H1 (cell line): ENCODE results near the gene ING5. TPM values are rescaled to one million over a fixed set of nuclear protein-coding genes. Genes with fewer than 3 reads are reported as not detected.

Source experiments
- CTCF ChIA-PET: fragments of 300-600 bp; sonication (Branson Sonifier 250); formaldehyde crosslinking; loops from one replicate; lab custom pipeline; 2021; ENCODE audit not compliant: partially characterized antibody; lab: Charles Lee
- POLR2A ChIA-PET: fragments of 300-600 bp; sonication (Branson Sonifier 250); formaldehyde crosslinking; loops from one replicate; lab custom pipeline; 2021; ENCODE audit warnings: inconsistent platforms; ENCODE audit not compliant: partially characterized antibody; lab: Charles Lee
- DNase-seq, 2 experiments: peaks; one replicate each; pipeline versions ENCODE4 v3.0.0 to v3.0.0-alpha.2; 2010 to 2022; ENCODE audit warnings: low spot score in 2 of 2, low read depth in 1 of 2, mixed read lengths in 1 of 2
- FAIRE-seq: peaks from 2 replicates; lab custom pipeline; 2011; peaks lifted over from hg19 to GRCh38; lab: Jason Lieb, UNC
- H2AFZ ChIP-seq: 2 replicates; pipeline ENCODE4 v1.8.1; 2012; ENCODE audit warnings: low read length, inconsistent platforms
- H2AK5ac ChIP-seq: 2 replicates; pipeline ENCODE4 v1.6.1; 2013; ENCODE audit warnings: low read depth, low read length
- H2BK120ac ChIP-seq: replicated peaks from 2 replicates; pipeline ENCODE3; 2013; ENCODE audit warnings: low read depth, low read length, inconsistent platforms
- H2BK12ac ChIP-seq: 2 replicates; pipeline ENCODE4 v1.6.1; 2013; ENCODE audit warnings: low read depth, low read length
- H2BK15ac ChIP-seq: 2 replicates; pipeline ENCODE4 v1.6.1; 2013; ENCODE audit warnings: low read length
- H2BK20ac ChIP-seq: 2 replicates; pipeline ENCODE4 v1.6.1; 2013; ENCODE audit warnings: low read length
- H2BK5ac ChIP-seq: 2 replicates; pipeline ENCODE4 v1.6.1; 2013; ENCODE audit warnings: low read depth, low read length
- H3K14ac ChIP-seq: 2 replicates; pipeline ENCODE4 v1.6.1; 2013; ENCODE audit warnings: inconsistent platforms; ENCODE audit not compliant: insufficient read length
- H3K18ac ChIP-seq: 2 replicates; pipeline ENCODE4 v1.6.1; 2013; ENCODE audit warnings: low read length; ENCODE audit errors: extremely low read depth
- H3K23ac ChIP-seq: 2 replicates; pipeline ENCODE4 v1.6.1; 2013; ENCODE audit warnings: inconsistent platforms; ENCODE audit not compliant: insufficient read length
- H3K23me2 ChIP-seq: 2 replicates; pipeline ENCODE4 v1.6.1; 2013; ENCODE audit warnings: low read depth, low read length
- H3K27ac ChIP-seq: 2 replicates; pipeline ENCODE4 v1.6.1; 2011; ENCODE audit warnings: low read depth, low read length, inconsistent platforms
- H3K27me3 ChIP-seq, 4 experiments: replicated peaks in 1 of 4; 1 replicate in 1 of 4; 2 replicates in 3 of 4; pipeline versions ENCODE4 v1.6.1 to v1.8.1; 2011 to 2013; ENCODE audit warnings: low read length in 3 of 4, mild to moderate bottlenecking in 3 of 4, inconsistent platforms in 2 of 4, mixed read lengths in 2 of 4, moderate library complexity in 1 of 4; ENCODE audit not compliant: control insufficient read depth in 3 of 4, insufficient read depth in 3 of 4; ENCODE audit errors: extremely low read depth in 1 of 4
- H3K36me3 ChIP-seq, 4 experiments: 2 replicates each; pipeline versions ENCODE4 v1.6.1 to v1.8.1; 2011 to 2013; ENCODE audit warnings: mild to moderate bottlenecking in 4 of 4, low read length in 3 of 4, moderate library complexity in 2 of 4, control low read depth in 1 of 4, inconsistent platforms in 1 of 4; ENCODE audit not compliant: insufficient read depth in 4 of 4, control insufficient read depth in 2 of 4
- H3K4ac ChIP-seq: replicated peaks from 2 replicates; pipeline ENCODE3; 2013; ENCODE audit warnings: low read length, low read depth, mixed read lengths, inconsistent platforms; ENCODE audit not compliant: insufficient read length
- H3K4me1 ChIP-seq, 4 experiments: replicated peaks in 1 of 4; 1 replicate in 1 of 4; 2 replicates in 3 of 4; pipeline versions ENCODE4 v1.6.1 to v1.8.1; 2011 to 2013; ENCODE audit warnings: low read length in 3 of 4, inconsistent platforms in 2 of 4, mixed read lengths in 1 of 4; ENCODE audit not compliant: insufficient read depth in 4 of 4, control insufficient read depth in 3 of 4
- H3K4me2 ChIP-seq, 2 experiments: 2 replicates each; pipeline versions ENCODE4 v1.6.1 to v1.8.1; 2011 to 2013; ENCODE audit warnings: low read depth in 2 of 2, low read length in 2 of 2, control low read depth in 1 of 2, inconsistent platforms in 1 of 2, mild to moderate bottlenecking in 1 of 2; ENCODE audit not compliant: insufficient read depth in 1 of 2
- H3K4me3 ChIP-seq, 4 experiments: fragments of 200-600, 300-600 bp in 1 of 4; sonication (generic), shearing (Covaris generic), sonication (Bioruptor Twin) in 1 of 4; 2 replicates each; pipeline versions ENCODE4 v1.5.1 to v1.8.1; 2011 to 2016; ENCODE audit warnings: low read length in 4 of 4, low read depth in 3 of 4, control low read depth in 2 of 4, inconsistent platforms in 2 of 4, mild to moderate bottlenecking in 2 of 4, mixed read lengths in 1 of 4, moderate library complexity in 1 of 4; ENCODE audit not compliant: insufficient read depth in 2 of 4; ENCODE audit errors: extremely low read depth in 1 of 4
- H3K56ac ChIP-seq: replicated peaks from 2 replicates; pipeline ENCODE3; 2013; ENCODE audit warnings: low read depth, mild to moderate bottlenecking, mixed read lengths, low read length, inconsistent platforms; ENCODE audit not compliant: insufficient read length
- H3K79me1 ChIP-seq: 2 replicates; pipeline ENCODE4 v1.6.1; 2013; ENCODE audit warnings: low read depth, low read length, control low read depth
- H3K79me2 ChIP-seq, 2 experiments: 2 replicates each; pipeline versions ENCODE4 v1.6.1 to v1.8.1; 2012 to 2013; ENCODE audit warnings: low read length in 2 of 2, mild to moderate bottlenecking in 2 of 2, inconsistent platforms in 1 of 2; ENCODE audit not compliant: insufficient read depth in 2 of 2, control insufficient read depth in 1 of 2
- H3K9ac ChIP-seq, 4 experiments: replicated peaks in 1 of 4; 1 replicate in 1 of 4; 2 replicates in 3 of 4; pipeline versions ENCODE4 v1.6.1 to v1.8.1; 2011 to 2013; ENCODE audit warnings: low read depth in 3 of 4, low read length in 3 of 4, control low read depth in 2 of 4, mild to moderate bottlenecking in 2 of 4, moderate library complexity in 2 of 4, inconsistent platforms in 1 of 4; ENCODE audit errors: extremely low read depth in 1 of 4
- H3K9me3 ChIP-seq, 2 experiments: 2 replicates each; pipeline versions ENCODE4 v1.6.1 to v1.8.1; 2012 to 2013; ENCODE audit warnings: mild to moderate bottlenecking in 2 of 2, moderate library complexity in 2 of 2, control low read depth in 1 of 2, inconsistent platforms in 1 of 2, low read depth in 1 of 2, low read length in 1 of 2, mixed read lengths in 1 of 2; ENCODE audit not compliant: insufficient read depth in 2 of 2
- H4K20me1 ChIP-seq, 2 experiments: replicated peaks in 1 of 2; 2 replicates each; pipeline versions ENCODE3 to v1.8.1; 2011 to 2013; ENCODE audit warnings: inconsistent platforms in 2 of 2, low read length in 2 of 2, mild to moderate bottlenecking in 1 of 2; ENCODE audit not compliant: insufficient read depth in 2 of 2, control insufficient read depth in 1 of 2
- H4K5ac ChIP-seq: 2 replicates; pipeline ENCODE4 v1.6.1; 2013; ENCODE audit warnings: low read length, low read depth, mixed read lengths, inconsistent platforms; ENCODE audit not compliant: insufficient read length
- H4K8ac ChIP-seq: 2 replicates; pipeline ENCODE4 v1.8.0; 2013; ENCODE audit warnings: mild to moderate bottlenecking, moderate library complexity, low read length, inconsistent platforms; ENCODE audit not compliant: insufficient read depth; ENCODE audit errors: extremely low read depth
- H4K91ac ChIP-seq: replicated peaks from 2 replicates; pipeline ENCODE3; 2013; ENCODE audit warnings: low read length, mixed read lengths, inconsistent platforms; ENCODE audit not compliant: insufficient read length
- JUN ChIP-seq: IDR thresholded peaks from 2 replicates; pipeline ENCODE4 v1.6.1; 2011; ENCODE audit warnings: low read depth, mild to moderate bottlenecking, improper control_type of control experiment, low read length
- KDM5A ChIP-seq: fragments of 200-600 bp; IDR thresholded peaks from 2 replicates; pipeline ENCODE4 v1.7.1; 2012; ENCODE audit warnings: mild to moderate bottlenecking, low read length, inconsistent platforms, mixed read lengths
- NANOG ChIP-seq: IDR thresholded peaks from 2 replicates; pipeline ENCODE4 v1.6.1; 2011; ENCODE audit warnings: low read length, low read depth, mild to moderate bottlenecking, inconsistent platforms; ENCODE audit not compliant: insufficient read depth, poor library complexity, severe bottlenecking
- PHF8 ChIP-seq: fragments of 200-600 bp; sonication (generic); conservative IDR thresholded peaks from 2 replicates; pipeline ENCODE4 v1.7.1; 2012; ENCODE audit warnings: low read depth, mild to moderate bottlenecking, inconsistent platforms, low read length, moderate library complexity
- SP2 ChIP-seq: IDR thresholded peaks from 2 replicates; pipeline ENCODE4 v1.6.1; 2012; ENCODE audit warnings: mild to moderate bottlenecking, low read length, inconsistent platforms
- TAF1 ChIP-seq: IDR thresholded peaks from 2 replicates; pipeline ENCODE4 v1.6.1; 2011; ENCODE audit warnings: mild to moderate bottlenecking, low read depth, low read length
- TAF7 ChIP-seq: optimal IDR thresholded peaks from 2 replicates; pipeline ENCODE3; 2011; ENCODE audit warnings: low read depth, mild to moderate bottlenecking, inconsistent platforms, low read length, moderate library complexity, borderline replicate concordance
- WGBS, 2 experiments: shearing (Covaris generic) in 1 of 2; methylation state at CpG; one replicate each; pipeline versions ENCODE4 v1.1.6 to v1.1.7; 2013 to 2015; ENCODE audit warnings: low lambda C conversion rate in 2 of 2, mixed read lengths in 2 of 2, inconsistent platforms in 1 of 2, low coverage in 1 of 2, missing lambda C conversion rate in 1 of 2; ENCODE audit not compliant: insufficient replicate concordance in 2 of 2, insufficient coverage in 1 of 2, insufficient read length in 1 of 2; ENCODE audit errors: extremely low coverage in 1 of 2, missing lambda C conversion rate in 1 of 2; 5-methylcytosine and 5-hydroxymethylcytosine counted together
- polyA plus RNA-seq, 7 experiments: library from polyadenylated mRNA; depleted of rRNA in 3 of 7; stranded (reverse) in 5 of 7; unstranded in 2 of 7; fragments of >200 nt in 5 of 7; fragments of 200-250 nt in 2 of 7; gene quantifications; 1 replicate in 5 of 7; 2 replicates in 1 of 7; 4 replicates in 1 of 7; pipeline versions ENCODE4 v1.2.1 to v1.2.3, GENCODE V29; 2011 to 2013; ENCODE audit warnings: missing spikeins in 2 of 7, mixed read lengths in 2 of 7
- total RNA-seq: library from RNA; stranded (reverse); fragmentation: NEBNext Ultra II Directional; extraction: Animal tissue kit (Norgen Biotek cat#: 25700); gene quantifications from 2 replicates; pipeline ENCODE4 v1.2.1, GENCODE V29; 2021
- TF ChIP-seq, protein P1 (sequence below), 3 experiments: IDR thresholded peaks; 1 replicate in 2 of 3; 2 replicates in 1 of 3; pipeline versions ENCODE4 v1.5.1 to v1.6.1; 2011; ENCODE audit warnings: low read length in 3 of 3, mild to moderate bottlenecking in 3 of 3, inconsistent platforms in 2 of 3, low read depth in 1 of 3, moderate library complexity in 1 of 3; ENCODE audit not compliant: insufficient read depth in 1 of 3; ENCODE audit errors: control extremely low read depth in 1 of 3

ING5 gene
- total and polyA plus RNA-seq, 2 of the 8 experiments (the other 6 are each of a cell fraction or from before 2014, with no cell fraction given), result 41.5 to 47.4 TPM

DNA sequence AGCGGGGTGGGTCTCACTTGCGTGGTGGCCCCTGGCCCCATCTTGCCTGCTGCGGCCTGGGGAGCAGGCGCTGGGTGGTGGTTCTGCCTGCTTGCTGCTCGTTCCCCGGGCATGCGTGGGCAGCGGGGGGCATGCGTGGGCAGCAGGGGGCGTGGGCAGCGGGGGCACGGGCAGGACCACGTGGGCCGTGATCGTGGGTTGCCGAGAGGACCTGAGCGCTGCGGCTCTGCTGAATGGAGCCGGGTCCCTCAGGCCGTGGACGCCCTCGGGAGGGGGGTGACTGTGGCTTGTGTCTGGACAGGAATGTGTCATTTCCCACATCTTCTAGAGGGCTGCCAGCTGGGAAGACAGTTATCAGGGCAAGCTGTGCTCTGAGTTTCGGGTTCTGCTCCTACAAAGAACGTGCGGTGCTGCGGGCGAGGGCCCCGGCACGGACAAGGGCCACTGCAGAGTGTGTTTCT is 66.4 kb downstream of the ING5 start:
- no peak overlapping the region for H3K4me3 ChIP-seq
- FAIRE-seq (no peak), DNase-seq (peak in 1 of 2 experiments; percentile 44)
- 97% methylated on average over 15 of the region's 29 CpGs; no CpG with 5 or more reads in 1 of the 2 experiments for WGBS, 2 experiments
- no peaks in the 10 kb centered on the region for H3K36me3 ChIP-seq
- H4K20me1 ChIP-seq, result peaks cover 0 to 2% of the 10 kb centered on the region in 2 experiments
- no peak overlapping the region for H3K56ac ChIP-seq
- H2AFZ ChIP-seq, result no peak overlapping the region
- no peaks in the 10 kb centered on the region for H3K23me2 ChIP-seq
- no peak overlapping the region for H3K4me2 ChIP-seq
- H3K18ac ChIP-seq, result no peak overlapping the region
- POLR2A ChIA-PET, result interaction anchor here (1.0 kb wide), 1 partner anchor 40 kb away, joined by 3 read pairs; the partner anchor contains the start of gene NEU4
- no peak overlapping the region for H4K91ac ChIP-seq
- no peak overlapping the region for H3K14ac ChIP-seq
- H3K23ac ChIP-seq, result no peak overlapping the region
- no peak overlapping the region for H3K9ac ChIP-seq
- H2BK20ac ChIP-seq, result no peak overlapping the region
- H2BK12ac ChIP-seq, result no peak overlapping the region
- no peak overlapping the region for H3K27ac ChIP-seq
- H2BK15ac ChIP-seq, result no peak overlapping the region
- no peak overlapping the region for H3K4ac ChIP-seq
- peak overlapping the region; percentile 35; the same call in 1 of the 2 replicates for H2BK5ac ChIP-seq
- H3K27me3 ChIP-seq, result no peaks in the 10 kb centered on the region
- no peak overlapping the region for H2BK120ac ChIP-seq
- H3K79me1 ChIP-seq, result no peaks in the 10 kb centered on the region
- peaks cover 0 to 16% (median 9%) of the 10 kb centered on the region in 4 experiments; a peak in 6 of 7 replicates for H3K4me1 ChIP-seq
- H2AK5ac ChIP-seq, result no peak overlapping the region
- no peak overlapping the region for H4K5ac ChIP-seq
- no peaks in the 10 kb centered on the region for H3K79me2 ChIP-seq
- H4K8ac ChIP-seq, result no peak overlapping the region; the same call in 1 of the 2 replicates
- H3K9me3 ChIP-seq, result no peaks in the 10 kb centered on the region
- CTCF ChIA-PET, result no interaction called here
- TF ChIP-seq TAF7 (no peak), KDM5A (no peak), PHF8 (no peak), TAF1 (no peak), JUN (no peak), SP2 (no peak), NANOG (no peak)
- TF ChIP-seq, protein P1, sequence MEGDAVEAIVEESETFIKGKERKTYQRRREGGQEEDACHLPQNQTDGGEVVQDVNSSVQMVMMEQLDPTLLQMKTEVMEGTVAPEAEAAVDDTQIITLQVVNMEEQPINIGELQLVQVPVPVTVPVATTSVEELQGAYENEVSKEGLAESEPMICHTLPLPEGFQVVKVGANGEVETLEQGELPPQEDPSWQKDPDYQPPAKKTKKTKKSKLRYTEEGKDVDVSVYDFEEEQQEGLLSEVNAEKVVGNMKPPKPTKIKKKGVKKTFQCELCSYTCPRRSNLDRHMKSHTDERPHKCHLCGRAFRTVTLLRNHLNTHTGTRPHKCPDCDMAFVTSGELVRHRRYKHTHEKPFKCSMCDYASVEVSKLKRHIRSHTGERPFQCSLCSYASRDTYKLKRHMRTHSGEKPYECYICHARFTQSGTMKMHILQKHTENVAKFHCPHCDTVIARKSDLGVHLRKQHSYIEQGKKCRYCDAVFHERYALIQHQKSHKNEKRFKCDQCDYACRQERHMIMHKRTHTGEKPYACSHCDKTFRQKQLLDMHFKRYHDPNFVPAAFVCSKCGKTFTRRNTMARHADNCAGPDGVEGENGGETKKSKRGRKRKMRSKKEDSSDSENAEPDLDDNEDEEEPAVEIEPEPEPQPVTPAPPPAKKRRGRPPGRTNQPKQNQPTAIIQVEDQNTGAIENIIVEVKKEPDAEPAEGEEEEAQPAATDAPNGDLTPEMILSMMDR (IDR thresholded peaks at IDR 0.05; ENCODE audit: control extremely low read depth in 1 of 3, insufficient read depth in 1 of 3, low read depth in 1 of 3, low read length in 3 of 3), result no peak
